ENCODE measurements around the gene PCDH15.

Gene PCDH15

GRCh38 chr10:54708021-54708420 is 93.0 kb downstream of the PCDH15 start:
- no peak for DNase-seq

- no peak for DNase-seq
Measured at GRCh38 chr10:54702583-54703485, 98.2 kb downstream of the PCDH15 start.

GRCh38 chr10:54691331-54691730 is 109.7 kb downstream of the PCDH15 start:
- no peak for DNase-seq

- DNase-seq = no peak
Measured at GRCh38 chr10:54682554-54682953, 118.5 kb downstream of the PCDH15 start.

GRCh38 chr10:54681136-54681535 is 119.9 kb downstream of the PCDH15 start:
- DNase-seq = no peak

GRCh38 chr10:54667136-54667535 is 133.9 kb downstream of the PCDH15 start:
- DNase-seq = peak in 1 of 3 experiments; percentile 4

GRCh38 chr10:54666192-54666591 is 134.8 kb downstream of the PCDH15 start:
- DNase-seq = no peak

- no peak for DNase-seq
Measured at GRCh38 chr10:54665095-54665494, 135.9 kb downstream of the PCDH15 start.

- no peak for DNase-seq
Measured at GRCh38 chr10:54660397-54660796, 140.6 kb downstream of the PCDH15 start.

GRCh38 chr10:54656643-54657042 is 144.4 kb downstream of the PCDH15 start:
- DNase-seq = no peak

- no peak for DNase-seq
Measured at GRCh38 chr10:54653518-54653917, 147.5 kb downstream of the PCDH15 start.

GRCh38 chr10:54650547-54650946 is 150.5 kb downstream of the PCDH15 start:
- DNase-seq = no peak

- DNase-seq = no peak
Measured at GRCh38 chr10:54622017-54622416, 179.0 kb downstream of the PCDH15 start.

- no peak for DNase-seq
Measured at GRCh38 chr10:54620352-54620751, 180.7 kb downstream of the PCDH15 start.

- DNase-seq = no peak
Measured at GRCh38 chr10:54614072-54614471, 187.0 kb downstream of the PCDH15 start.

- no peak for DNase-seq
Measured at GRCh38 chr10:54613162-54613561, 187.9 kb downstream of the PCDH15 start.

GRCh38 chr10:54609423-54609822 is 191.6 kb downstream of the PCDH15 start:
- peak in 1 of 3 experiments; percentile 3 for DNase-seq

GRCh38 chr10:54607983-54608382 is 193.0 kb downstream of the PCDH15 start:
- DNase-seq = no peak

- DNase-seq = no peak
Measured at GRCh38 chr10:54594289-54594688, 206.7 kb downstream of the PCDH15 start.

GRCh38 chr10:54587971-54588370 is 213.1 kb downstream of the PCDH15 start:
- DNase-seq = no peak

- DNase-seq = peak in 2 of 3 experiments; percentile 40 to 88
Measured at GRCh38 chr10:54585572-54585971, 215.5 kb downstream of the PCDH15 start.

GRCh38 chr10:54577682-54578081 is 223.3 kb downstream of the PCDH15 start:
- DNase-seq = no peak

GRCh38 chr10:54576541-54576940 is 224.5 kb downstream of the PCDH15 start:
- DNase-seq = no peak

- DNase-seq = no peak
Measured at GRCh38 chr10:54559498-54559897, 241.5 kb downstream of the PCDH15 start.

GRCh38 chr10:54554028-54554427 is 247.0 kb downstream of the PCDH15 start:
- DNase-seq = no peak

All from NCI-H1417 (cell line).